ENCODE data around the gene OR2Y1. TPM values are rescaled to one million over a fixed set of nuclear protein-coding genes. Genes with fewer than 3 reads are reported as not detected.

OR2Y1 gene
- total RNA-seq, 2 donors from 2014 or later = not detected

GRCh38 chr5:180689775-180690174 is 50.1 kb downstream of the OR2Y1 start:
- no peak overlapping the region for H3K4me3 ChIP-seq
- no peaks in the 10 kb centered on the region for H3K4me1 ChIP-seq (ENCODE audit: control insufficient read depth in 1 of 2, low read depth in 2 of 2)
- TF ChIP-seq CTCF (IDR thresholded peaks at IDR 0.05) = no peak
- H3K9me3 ChIP-seq = no peaks in the 10 kb centered on the region
- no peak overlapping the region for H3K27ac ChIP-seq
- H3K36me3 ChIP-seq = no peaks in the 10 kb centered on the region
- H3K27me3 ChIP-seq (replicated peaks; ENCODE audit: insufficient read depth) = no peaks in the 10 kb centered on the region
- DNase-seq (ENCODE audit: low spot score) (no peak), ATAC-seq (ENCODE audit: insufficient number of reproducible peaks, low FRiP score, low read depth) (no peak)

Other genes with a start within 250 kb of the OR2Y1 start
- 10 to 100 TPM; 19.5 to 24.8 TPM for gene CNOT6, start 245.7 kb downstream of the OR2Y1 start, total RNA-seq
- not detected for gene SCGB3A1, start 148.6 kb downstream of the OR2Y1 start, total RNA-seq
- 10 to 100 TPM in 1 of 2 donors, 1 to 10 TPM in 1; 4.8 to 10.8 TPM for gene FLT4, start 90.5 kb downstream of the OR2Y1 start, total RNA-seq
- gene MGAT1, start 62.7 kb upstream of the OR2Y1 start, total RNA-seq = 100 to 1,000 TPM; 226 to 244 TPM
- gene ZFP62, start 121.2 kb upstream of the OR2Y1 start, total RNA-seq = 10 to 100 TPM; 12.2 to 19.0 TPM
- gene BTNL8, start 159.1 kb upstream of the OR2Y1 start, total RNA-seq = not detected
- gene BTNL3, start 248.8 kb upstream of the OR2Y1 start, total RNA-seq = not detected